AML-193 (cell line): ENCODE data around the gene SMIM10L1.

Experiments
- DNase-seq, 2 experiments: peaks; one replicate each; lab custom pipeline; 2025; lab: John Stamatoyannopoulos, UW

SMIM10L1 gene

GRCh38 chr12:11171145-11171968 is at the start of gene SMIM10L1:
SMIM10L1 (plus strand) TSS chr12:11171194; CDS start chr12:11171357, 163 bp downstream.
- DNase-seq: peak; percentile 80 to 86

GRCh38 chr12:11130382-11130781 is 40.6 kb upstream of the SMIM10L1 start:
- DNase-seq: no peak

- no peak for DNase-seq
Measured at GRCh38 chr12:11130999-11131398, 40.0 kb upstream of the SMIM10L1 start.

- no peak for DNase-seq
Measured at GRCh38 chr12:11133162-11133561, 37.8 kb upstream of the SMIM10L1 start.

- DNase-seq: no peak
Measured at GRCh38 chr12:11133816-11134215, 37.2 kb upstream of the SMIM10L1 start.

GRCh38 chr12:11134305-11134704 is 36.7 kb upstream of the SMIM10L1 start, which contains the start of gene TAS2R30:
TAS2R30 (minus strand) TSS chr12:11134644; CDS start chr12:11134244, 400 bp downstream.
- no peak for DNase-seq

GRCh38 chr12:11136075-11136474 is 34.9 kb upstream of the SMIM10L1 start:
- DNase-seq: no peak

GRCh38 chr12:11143352-11143751 is 27.6 kb upstream of the SMIM10L1 start:
- no peak for DNase-seq

- no peak for DNase-seq
Measured at GRCh38 chr12:11144297-11144696, 26.7 kb upstream of the SMIM10L1 start.

GRCh38 chr12:11147420-11147819 is 23.6 kb upstream of the SMIM10L1 start:
- no peak for DNase-seq

- no peak for DNase-seq
Measured at GRCh38 chr12:11150832-11151231, 20.2 kb upstream of the SMIM10L1 start.

- DNase-seq: no peak
Measured at GRCh38 chr12:11152725-11153124, 18.3 kb upstream of the SMIM10L1 start.

GRCh38 chr12:11154400-11154925 is 16.5 kb upstream of the SMIM10L1 start:
- no peak for DNase-seq

- no peak for DNase-seq
Measured at GRCh38 chr12:11158885-11159444, 12.0 kb upstream of the SMIM10L1 start.

- no peak for DNase-seq
Measured at GRCh38 chr12:11162502-11162901, 8.5 kb upstream of the SMIM10L1 start.

GRCh38 chr12:11164384-11164783 is 6.6 kb upstream of the SMIM10L1 start:
- DNase-seq: no peak

- no peak for DNase-seq
Measured at GRCh38 chr12:11166300-11166699, 4.7 kb upstream of the SMIM10L1 start.

- DNase-seq: no peak
Measured at GRCh38 chr12:11170810-11171144, 217 bp upstream of the SMIM10L1 start.

GRCh38 chr12:11171969-11172675 is 1.1 kb downstream of the SMIM10L1 start:
- DNase-seq: no peak

GRCh38 chr12:11174022-11174421 is 3.0 kb downstream of the SMIM10L1 start:
- DNase-seq: no peak

- DNase-seq: no peak
Measured at GRCh38 chr12:11178250-11178649, 7.3 kb downstream of the SMIM10L1 start.

GRCh38 chr12:11182529-11182928 is 11.5 kb downstream of the SMIM10L1 start:
- DNase-seq: no peak

- DNase-seq: no peak
Measured at GRCh38 chr12:11183011-11183410, 12.0 kb downstream of the SMIM10L1 start.
